Mammary epithelial cell (primary cell): ENCODE measurements around the gene SIK2.

ENCODE experiments used
- EZH2 ChIP-seq: IDR thresholded peaks from 2 replicates; pipeline ENCODE4 v1.6.1; 2012; ENCODE audit warnings: low read length, inconsistent platforms, borderline replicate concordance
- TF ChIP-seq, protein P1 (sequence below), 2 donors: IDR thresholded peaks in 1 of 2; conservative IDR thresholded peaks in 1 of 2; 2 replicates each; pipeline ENCODE4 v1.5.1; 2011 to 2012; ENCODE audit warnings: inconsistent platforms in 2 of 2, low read length in 2 of 2, mild to moderate bottlenecking in 2 of 2, control low read depth in 1 of 2, low read depth in 1 of 2; ENCODE audit not compliant: insufficient read depth in 1 of 2; ENCODE audit errors: extremely low read depth in 1 of 2

GRCh38 chr11:111627591-111627990 is 25.3 kb downstream of the SIK2 start:
- no peak for TF ChIP-seq EZH2
- TF ChIP-seq, protein P1, sequence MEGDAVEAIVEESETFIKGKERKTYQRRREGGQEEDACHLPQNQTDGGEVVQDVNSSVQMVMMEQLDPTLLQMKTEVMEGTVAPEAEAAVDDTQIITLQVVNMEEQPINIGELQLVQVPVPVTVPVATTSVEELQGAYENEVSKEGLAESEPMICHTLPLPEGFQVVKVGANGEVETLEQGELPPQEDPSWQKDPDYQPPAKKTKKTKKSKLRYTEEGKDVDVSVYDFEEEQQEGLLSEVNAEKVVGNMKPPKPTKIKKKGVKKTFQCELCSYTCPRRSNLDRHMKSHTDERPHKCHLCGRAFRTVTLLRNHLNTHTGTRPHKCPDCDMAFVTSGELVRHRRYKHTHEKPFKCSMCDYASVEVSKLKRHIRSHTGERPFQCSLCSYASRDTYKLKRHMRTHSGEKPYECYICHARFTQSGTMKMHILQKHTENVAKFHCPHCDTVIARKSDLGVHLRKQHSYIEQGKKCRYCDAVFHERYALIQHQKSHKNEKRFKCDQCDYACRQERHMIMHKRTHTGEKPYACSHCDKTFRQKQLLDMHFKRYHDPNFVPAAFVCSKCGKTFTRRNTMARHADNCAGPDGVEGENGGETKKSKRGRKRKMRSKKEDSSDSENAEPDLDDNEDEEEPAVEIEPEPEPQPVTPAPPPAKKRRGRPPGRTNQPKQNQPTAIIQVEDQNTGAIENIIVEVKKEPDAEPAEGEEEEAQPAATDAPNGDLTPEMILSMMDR (conservative IDR thresholded peaks at IDR 0.05 in 1 of 2, IDR thresholded peaks at IDR 0.05 in 1 of 2; ENCODE audit: extremely low read depth in 1 of 2, insufficient read depth in 1 of 2, low read depth in 1 of 2, low read length in 2 of 2) = no peak
